H1 (cell line): ENCODE data around the gene PELO. TPM values are rescaled to one million over a fixed set of nuclear protein-coding genes. Genes with fewer than 3 reads are reported as not detected.

Source experiments
- CBX8 ChIP-seq: fragments of 300-800, 300-1000 bp; sonication (generic); IDR thresholded peaks from 2 replicates; pipeline ENCODE4 v1.7.1; 2016; ENCODE audit warnings: low read depth, low read length, borderline replicate concordance
- CREB1 ChIP-seq: IDR thresholded peaks from 2 replicates; pipeline ENCODE4 v1.6.1; 2012; ENCODE audit warnings: inconsistent platforms
- POLR2A ChIP-seq, 2 experiments: IDR thresholded peaks; 1 replicate in 1 of 2; 2 replicates in 1 of 2; pipeline ENCODE4 v1.6.1; 2011; ENCODE audit warnings: low read depth in 2 of 2, low read length in 2 of 2, mild to moderate bottlenecking in 2 of 2; ENCODE audit errors: control extremely low read depth in 1 of 2
- POLR2AphosphoS5 ChIP-seq: IDR thresholded peaks from 2 replicates; pipeline ENCODE4 v1.6.1; 2011; ENCODE audit warnings: low read depth, low read length
- polyA plus RNA-seq, 7 experiments: library from polyadenylated mRNA; depleted of rRNA in 3 of 7; stranded (reverse) in 5 of 7; unstranded in 2 of 7; fragments of >200 nt in 5 of 7; fragments of 200-250 nt in 2 of 7; gene quantifications; 1 replicate in 5 of 7; 2 replicates in 1 of 7; 4 replicates in 1 of 7; pipeline versions ENCODE4 v1.2.1 to v1.2.3, GENCODE V29; 2011 to 2013; ENCODE audit warnings: missing spikeins in 2 of 7, mixed read lengths in 2 of 7
- total RNA-seq: library from RNA; stranded (reverse); fragmentation: NEBNext Ultra II Directional; extraction: Animal tissue kit (Norgen Biotek cat#: 25700); gene quantifications from 2 replicates; pipeline ENCODE4 v1.2.1, GENCODE V29; 2021

PELO gene
- total and polyA plus RNA-seq, 2 of the 8 experiments (the other 6 are each of a cell fraction or from before 2014, with no cell fraction given), result 10.8 to 18.5 TPM

GRCh38 chr5:52772668-52773067 lies 15.0 kb upstream of the PELO start (continued):
- TF ChIP-seq CBX8 (no peak), POLR2AphosphoS5 (no peak), CREB1 (no peak), POLR2A (IDR thresholded peaks at IDR 0.05; ENCODE audit: control extremely low read depth in 1 of 2, low read depth in 2 of 2, low read length in 2 of 2) (no peak)
